GM12872 (cell line): Measurements from ENCODE around the gene BTBD6.

Experiments
- CTCF ChIP-seq: IDR thresholded peaks from 3 replicates; pipeline ENCODE4 v1.5.1; 2011; ENCODE audit warnings: low read depth, mild to moderate bottlenecking, low read length, moderate library complexity; ENCODE audit not compliant: insufficient read depth

The BTBD6 gene

DNA sequence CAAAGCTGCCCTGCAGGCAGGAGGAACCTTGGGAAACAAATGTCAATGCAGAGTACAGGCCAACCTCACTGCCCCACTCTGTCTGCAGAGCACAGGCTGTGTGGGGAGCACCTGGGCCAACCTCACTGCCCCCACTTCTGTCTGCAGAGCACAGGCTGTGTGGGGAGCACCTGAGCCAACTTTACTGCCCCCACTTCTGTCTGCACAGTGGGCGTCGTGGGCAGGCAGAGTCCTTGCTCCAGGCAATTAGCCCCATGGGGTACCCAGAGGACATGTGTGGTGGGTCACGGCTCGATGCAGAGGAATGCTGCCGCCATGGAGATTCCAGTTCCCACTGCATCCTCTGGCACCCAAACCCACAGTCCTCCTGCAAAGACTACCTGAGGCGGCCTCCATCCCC, 26.3 kb downstream of the BTBD6 start:
- TF ChIP-seq CTCF, result no peak

GRCh38 chr14:105275267-105275946, 27.1 kb downstream of the BTBD6 start:
- TF ChIP-seq CTCF, result no peak

GRCh38 chr14:105279642-105280361, 31.5 kb downstream of the BTBD6 start:
- TF ChIP-seq CTCF, result no peak

DNA sequence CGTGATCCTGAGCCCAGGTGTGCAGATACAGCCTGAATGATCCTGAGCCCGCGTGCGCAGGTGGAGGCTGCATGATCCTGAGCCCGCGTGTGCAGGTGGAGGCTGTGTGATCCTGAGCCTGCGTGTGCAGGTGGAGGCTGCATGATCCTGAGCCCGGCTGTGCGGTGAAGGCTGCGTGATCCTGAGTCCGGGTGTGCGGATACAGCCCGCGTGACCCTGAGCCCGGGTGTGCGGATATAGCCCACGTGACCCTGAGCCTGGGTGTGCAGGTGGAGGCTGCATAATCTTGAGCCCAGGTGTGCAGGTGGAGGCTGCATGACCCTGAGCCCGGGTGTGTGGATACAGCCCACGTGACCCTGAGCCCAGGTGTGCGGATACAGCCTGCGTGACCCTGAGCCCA, 32.2 kb downstream of the BTBD6 start:
- no peak for TF ChIP-seq CTCF

GRCh38 chr14:105281371-105282097, 33.2 kb downstream of the BTBD6 start:
- peak; percentile 79 for TF ChIP-seq CTCF

- no peak for TF ChIP-seq CTCF
Measured at GRCh38 chr14:105282098-105282725, 33.9 kb downstream of the BTBD6 start.

DNA sequence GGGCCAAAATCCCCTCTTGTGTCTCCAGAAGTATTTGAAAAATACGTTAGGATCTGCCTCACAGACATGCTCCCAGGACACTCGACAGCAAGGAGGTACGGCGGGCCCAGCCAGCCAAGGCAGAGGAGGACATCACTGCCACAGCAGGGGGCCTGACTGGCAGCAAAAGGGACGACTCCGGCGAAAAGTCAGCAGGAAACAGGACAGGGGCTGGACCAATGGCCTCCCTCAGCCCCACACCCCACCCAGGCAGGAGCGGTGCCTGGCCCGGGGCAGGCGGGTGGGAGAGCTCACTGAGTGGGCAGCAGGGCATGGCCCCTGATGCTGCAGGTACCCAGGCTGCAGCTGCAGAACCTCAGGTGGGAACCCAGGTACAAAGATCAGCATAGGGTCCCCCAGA, 34.7 kb downstream of the BTBD6 start:
- no peak for TF ChIP-seq CTCF
